Caco-2 (cell line): Measurements from ENCODE around the gene SGMS1. TPM values are rescaled to one million over a fixed set of nuclear protein-coding genes. Genes with fewer than 3 reads are reported as not detected.

Source experiments
- BruUV-seq: library from RNA; stranded (reverse); fragments of 400-500 nt; replicated peaks from 2 replicates; lab custom pipeline; 2021; lab: Mats Ljungman, UMichigan
- CTCF ChIA-PET: fragments of 300-600 bp; sonication (Branson Sonifier 250); formaldehyde crosslinking; loops from one replicate; lab custom pipeline; 2022; ENCODE audit warnings: antibody characterized with exemption; lab: Charles Lee
- POLR2A ChIA-PET: fragments of 300-600 bp; sonication (Branson Sonifier 250); formaldehyde crosslinking; loops from one replicate; lab custom pipeline; 2022; ENCODE audit warnings: antibody characterized with exemption; lab: Charles Lee
- DNase-seq, 2 experiments: peaks; one replicate each; pipeline versions ENCODE4 v3.0.0 to v3.0.0-alpha.2; 2020 to 2022
- H3K27me3 ChIP-seq: replicated peaks from 2 replicates; pipeline ENCODE4 v1.6.0; 2011; ENCODE audit warnings: low read length; ENCODE audit not compliant: control insufficient read depth, insufficient read depth
- H3K36me3 ChIP-seq: 2 replicates; pipeline ENCODE4 v1.5.1; 2011; ENCODE audit warnings: low read length; ENCODE audit not compliant: control insufficient read depth, insufficient read depth
- H3K4me1 ChIP-seq: fragments of 250-450 bp; sonication (Bioruptor Pico); 2 replicates; pipeline ENCODE4 v1.5.1; 2020; ENCODE audit warnings: mild to moderate bottlenecking
- H3K4me3 ChIP-seq: 2 replicates; pipeline ENCODE4 v1.5.1; 2011; ENCODE audit warnings: low read depth, mild to moderate bottlenecking, control low read depth, low read length
- H3K9me3 ChIP-seq: fragments of 250-450 bp; sonication (Bioruptor Pico); 2 replicates; pipeline ENCODE4 v1.5.1; 2020; ENCODE audit warnings: mild to moderate bottlenecking, moderate library complexity
- H3K27ac Mint-ChIP-seq: one replicate; pipeline ENCODE4 v1.8.0; 2022; ENCODE audit warnings: mixed read lengths; ENCODE audit not compliant: unreplicated experiment
- H3K27me3 Mint-ChIP-seq: one replicate; pipeline ENCODE4 v1.8.0; 2022; ENCODE audit warnings: mixed read lengths; ENCODE audit not compliant: insufficient read depth, unreplicated experiment
- H3K36me3 Mint-ChIP-seq: one replicate; pipeline ENCODE4 v1.8.0; 2022; ENCODE audit warnings: mild to moderate bottlenecking, mixed read lengths; ENCODE audit not compliant: insufficient read depth, unreplicated experiment
- H3K4me1 Mint-ChIP-seq: one replicate; pipeline ENCODE4 v1.8.0; 2022; ENCODE audit warnings: low read depth, mixed read lengths; ENCODE audit not compliant: unreplicated experiment
- H3K4me3 Mint-ChIP-seq: one replicate; pipeline ENCODE4 v1.8.0; 2022; ENCODE audit warnings: mild to moderate bottlenecking, moderate library complexity, mixed read lengths; ENCODE audit not compliant: unreplicated experiment
- H3K9me3 Mint-ChIP-seq: one replicate; pipeline ENCODE4 v1.8.0; 2022; ENCODE audit warnings: mixed read lengths; ENCODE audit not compliant: unreplicated experiment
- intact Hi-C: fragments of 100-400 bp; cut with micrococcal nuclease; formaldehyde crosslinking; loops from one replicate; pipeline ENCODE4 v1.10.0; 2022; ENCODE audit not compliant: unreplicated experiment
- total RNA-seq: library from RNA; stranded (reverse); gene quantifications from 2 replicates; pipeline ENCODE4 v1.2.3, GENCODE V29; 2022
- TF ChIP-seq, protein P1 (sequence below), 2 experiments: fragments of 200-600 bp in 1 of 2; IDR thresholded peaks; 1 replicate in 1 of 2; 2 replicates in 1 of 2; pipeline versions ENCODE4 v1.5.1 to v1.8.0; 2011 to 2022; ENCODE audit warnings: antibody characterized with exemption in 1 of 2, control low read depth in 1 of 2, inconsistent platforms in 1 of 2, low read depth in 1 of 2, low read length in 1 of 2, mild to moderate bottlenecking in 1 of 2, moderate library complexity in 1 of 2; ENCODE audit not compliant: insufficient read depth in 1 of 2, severe bottlenecking in 1 of 2, unreplicated experiment in 1 of 2

Gene SGMS1
- total RNA-seq, 1 experiment from 2014 or later = 30.5 TPM

DNA sequence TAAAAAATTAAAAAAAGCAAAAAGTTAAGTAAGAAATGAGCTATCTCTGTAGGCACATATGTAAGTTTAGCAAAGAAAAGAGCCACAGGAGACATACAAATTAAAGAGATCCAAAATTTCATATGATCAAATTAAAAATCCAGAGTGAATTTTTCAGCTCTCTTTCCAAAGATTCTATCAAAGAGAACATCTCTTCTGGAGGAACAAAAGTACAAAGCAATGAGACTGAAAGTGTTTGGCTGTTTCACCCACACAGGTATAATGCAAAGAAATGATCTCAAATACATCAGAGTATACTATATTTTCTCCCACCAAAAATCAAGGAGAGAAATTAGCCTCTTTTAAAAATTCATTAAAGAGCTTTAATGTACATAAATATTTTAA, 297.6 kb downstream of the SGMS1 start:
- Mint-ChIP-seq H3K9me3 (no peaks in the 10 kb centered on the region), H3K36me3 (peaks cover 4% of the 10 kb centered on the region), H3K27me3 (no peaks in the 10 kb centered on the region), H3K4me3 (no peak overlapping the region), H3K27ac (no peak overlapping the region), H3K4me1 (no peaks in the 10 kb centered on the region)
- CTCF ChIA-PET = no interaction called here
- intact Hi-C loops = no loop called here
- TF ChIP-seq, protein P1, sequence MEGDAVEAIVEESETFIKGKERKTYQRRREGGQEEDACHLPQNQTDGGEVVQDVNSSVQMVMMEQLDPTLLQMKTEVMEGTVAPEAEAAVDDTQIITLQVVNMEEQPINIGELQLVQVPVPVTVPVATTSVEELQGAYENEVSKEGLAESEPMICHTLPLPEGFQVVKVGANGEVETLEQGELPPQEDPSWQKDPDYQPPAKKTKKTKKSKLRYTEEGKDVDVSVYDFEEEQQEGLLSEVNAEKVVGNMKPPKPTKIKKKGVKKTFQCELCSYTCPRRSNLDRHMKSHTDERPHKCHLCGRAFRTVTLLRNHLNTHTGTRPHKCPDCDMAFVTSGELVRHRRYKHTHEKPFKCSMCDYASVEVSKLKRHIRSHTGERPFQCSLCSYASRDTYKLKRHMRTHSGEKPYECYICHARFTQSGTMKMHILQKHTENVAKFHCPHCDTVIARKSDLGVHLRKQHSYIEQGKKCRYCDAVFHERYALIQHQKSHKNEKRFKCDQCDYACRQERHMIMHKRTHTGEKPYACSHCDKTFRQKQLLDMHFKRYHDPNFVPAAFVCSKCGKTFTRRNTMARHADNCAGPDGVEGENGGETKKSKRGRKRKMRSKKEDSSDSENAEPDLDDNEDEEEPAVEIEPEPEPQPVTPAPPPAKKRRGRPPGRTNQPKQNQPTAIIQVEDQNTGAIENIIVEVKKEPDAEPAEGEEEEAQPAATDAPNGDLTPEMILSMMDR (IDR thresholded peaks at IDR 0.05; ENCODE audit: insufficient read depth in 1 of 2, low read depth in 1 of 2, low read length in 1 of 2, severe bottlenecking in 1 of 2, unreplicated experiment in 1 of 2) = no peak
- H3K4me3 ChIP-seq = no peak overlapping the region
- H3K9me3 ChIP-seq = no peaks in the 10 kb centered on the region
- no peak for DNase-seq
- no peaks in the 10 kb centered on the region for H3K4me1 ChIP-seq
- POLR2A ChIA-PET = no interaction called here
- BruUV-seq = no TSS peak
- no peaks in the 10 kb centered on the region for H3K36me3 ChIP-seq
- H3K27me3 ChIP-seq = no peaks in the 10 kb centered on the region

DNA sequence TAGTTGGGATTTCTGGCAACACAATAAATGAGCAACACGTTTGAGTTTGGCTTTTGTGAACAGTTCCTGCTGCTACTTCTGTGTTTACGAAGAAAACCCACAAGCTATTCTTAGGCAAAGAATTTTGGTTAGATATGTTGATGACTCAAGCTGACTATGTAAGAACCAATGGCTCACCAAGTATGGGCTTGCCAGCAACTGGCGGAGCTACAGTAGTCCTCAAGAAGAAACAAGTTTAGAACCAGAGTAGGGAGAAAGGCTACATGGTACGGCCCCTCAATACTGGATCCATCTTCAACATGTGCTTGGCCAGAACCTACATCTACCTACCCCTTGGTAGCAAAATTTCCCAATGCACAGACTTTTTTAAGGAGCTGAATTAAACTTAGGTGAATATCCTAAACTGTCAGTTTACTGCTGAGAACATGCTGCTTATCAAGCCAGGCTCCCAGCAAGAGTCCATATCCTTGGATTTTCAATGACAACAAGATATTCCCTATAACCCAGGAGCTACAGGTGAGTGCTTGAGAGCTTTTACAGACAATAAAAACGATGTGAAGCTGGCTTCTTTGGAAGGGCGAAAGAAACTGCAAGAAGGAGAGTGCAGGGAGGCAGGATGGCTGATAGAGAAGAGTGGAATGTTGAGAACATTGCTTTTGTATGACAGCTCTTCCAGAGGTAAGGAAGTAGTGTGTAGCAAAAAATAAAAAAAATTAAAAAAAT, 298.1 kb downstream of the SGMS1 start:
- POLR2A ChIA-PET = no interaction called here
- no peak for DNase-seq
- CTCF ChIA-PET = no interaction called here
- no TSS peak for BruUV-seq
- Histone ChIP-seq H3K27me3 (no peaks in the 10 kb centered on the region), H3K4me1 (no peaks in the 10 kb centered on the region), H3K4me3 (no peak overlapping the region), H3K9me3 (no peaks in the 10 kb centered on the region), H3K36me3 (no peaks in the 10 kb centered on the region)
- intact Hi-C loops = no loop called here
- TF ChIP-seq, protein P1 (IDR thresholded peaks at IDR 0.05; ENCODE audit: insufficient read depth in 1 of 2, low read depth in 1 of 2, low read length in 1 of 2, severe bottlenecking in 1 of 2, unreplicated experiment in 1 of 2) = no peak
- no peaks in the 10 kb centered on the region for H3K9me3 Mint-ChIP-seq
- no peaks in the 10 kb centered on the region for H3K27me3 Mint-ChIP-seq
- no peaks in the 10 kb centered on the region for H3K4me1 Mint-ChIP-seq
- no peak overlapping the region for H3K4me3 Mint-ChIP-seq
- H3K36me3 Mint-ChIP-seq = peaks cover 5% of the 10 kb centered on the region
- no peak overlapping the region for H3K27ac Mint-ChIP-seq

DNA sequence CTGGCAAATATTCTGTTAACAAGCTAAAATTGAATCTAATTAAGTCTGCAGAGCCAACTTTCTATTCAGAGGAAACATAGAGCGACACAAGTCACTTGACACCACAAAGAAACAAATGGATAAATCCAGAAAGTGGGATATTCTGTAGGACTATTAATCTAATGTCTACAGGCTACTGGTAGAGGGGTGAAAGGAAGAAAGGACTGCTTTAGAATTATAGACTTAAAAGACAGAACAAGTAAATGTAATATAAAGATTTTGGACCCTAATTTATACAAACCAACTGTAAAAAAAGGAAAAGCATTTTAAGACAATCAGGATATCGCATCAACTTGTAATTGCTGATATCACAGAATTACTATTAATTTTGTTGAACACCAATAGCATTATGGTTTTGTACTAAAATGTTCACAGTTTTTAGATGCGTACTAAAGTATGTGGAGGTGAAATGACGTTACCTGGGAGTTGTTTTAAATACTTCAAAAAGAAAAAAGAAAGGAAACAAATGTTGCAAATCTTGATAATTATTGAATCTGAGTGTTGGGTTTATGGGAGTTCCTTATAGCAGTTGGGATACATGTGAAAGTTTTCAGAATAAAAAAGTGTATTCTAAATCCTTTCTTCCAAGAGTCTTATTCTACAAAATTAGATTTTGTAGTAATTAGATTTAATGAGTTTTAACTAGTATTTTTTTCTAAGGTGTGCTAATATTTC, 298.9 kb downstream of the SGMS1 start:
- no peak for DNase-seq
- Histone ChIP-seq H3K4me3 (no peak overlapping the region), H3K27me3 (no peaks in the 10 kb centered on the region), H3K4me1 (no peaks in the 10 kb centered on the region), H3K9me3 (no peaks in the 10 kb centered on the region), H3K36me3 (no peaks in the 10 kb centered on the region)
- H3K36me3 Mint-ChIP-seq = peaks cover 5% of the 10 kb centered on the region
- ChIA-PET CTCF (no interaction called here), POLR2A (no interaction called here)
- H3K4me1 Mint-ChIP-seq = no peaks in the 10 kb centered on the region
- no peak overlapping the region for H3K27ac Mint-ChIP-seq
- H3K4me3 Mint-ChIP-seq = no peak overlapping the region
- H3K27me3 Mint-ChIP-seq = no peaks in the 10 kb centered on the region
- H3K9me3 Mint-ChIP-seq = no peaks in the 10 kb centered on the region
- BruUV-seq = no TSS peak
- TF ChIP-seq, protein P1 (IDR thresholded peaks at IDR 0.05; ENCODE audit: insufficient read depth in 1 of 2, low read depth in 1 of 2, low read length in 1 of 2, severe bottlenecking in 1 of 2, unreplicated experiment in 1 of 2) = no peak
- intact Hi-C loops = no loop called here
